NCI-H1417 treated with DMSO at 0.1 percent for 48 hours (cell line): ENCODE results near the gene SCN3A.
A peak's percentile ranks its signal among the peaks of the same experiment; 100 is the strongest.

ENCODE experiments used
- DNase-seq: peaks from one replicate; lab custom pipeline; 2025; lab: John Stamatoyannopoulos, UW

The SCN3A gene

GRCh38 chr2:165203689-165204559 lies at the start of gene SCN3A:
TSS of gene SCN3A (minus strand) at chr2:165204050. CDS start at chr2:165176394, 27,656 bp downstream.
- DNase-seq, result peak; percentile 21

GRCh38 chr2:165253178-165253577 lies 49.3 kb upstream of the SCN3A start:
- DNase-seq, result no peak

DNA sequence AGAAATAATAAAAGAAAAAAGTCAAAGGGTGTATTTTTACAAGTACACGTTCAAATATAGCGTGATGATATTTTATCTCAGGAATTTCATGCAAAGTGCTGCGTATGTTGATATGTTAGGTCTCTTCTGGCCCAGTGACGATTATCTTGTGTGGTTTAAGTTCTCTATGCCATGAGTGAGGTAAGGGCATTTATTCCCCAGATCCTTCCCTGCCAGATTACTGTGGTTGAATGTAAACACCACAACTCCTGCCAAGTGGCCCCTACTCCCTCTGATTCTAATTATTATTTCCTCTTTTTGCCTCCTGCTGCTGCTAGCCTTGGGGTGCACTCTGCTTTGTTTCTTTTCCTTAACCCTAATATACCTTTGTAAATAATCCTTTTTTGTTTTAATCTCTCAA lies 47.5 kb upstream of the SCN3A start:
- no peak for DNase-seq

- no peak for DNase-seq
These were observed 44.4 kb upstream of the SCN3A start for GRCh38 chr2:165248238-165248637.

GRCh38 chr2:165245081-165245793 lies 41.4 kb upstream of the SCN3A start:
- DNase-seq, result no peak

GRCh38 chr2:165240916-165241315 lies 37.1 kb upstream of the SCN3A start:
- DNase-seq, result no peak

DNA sequence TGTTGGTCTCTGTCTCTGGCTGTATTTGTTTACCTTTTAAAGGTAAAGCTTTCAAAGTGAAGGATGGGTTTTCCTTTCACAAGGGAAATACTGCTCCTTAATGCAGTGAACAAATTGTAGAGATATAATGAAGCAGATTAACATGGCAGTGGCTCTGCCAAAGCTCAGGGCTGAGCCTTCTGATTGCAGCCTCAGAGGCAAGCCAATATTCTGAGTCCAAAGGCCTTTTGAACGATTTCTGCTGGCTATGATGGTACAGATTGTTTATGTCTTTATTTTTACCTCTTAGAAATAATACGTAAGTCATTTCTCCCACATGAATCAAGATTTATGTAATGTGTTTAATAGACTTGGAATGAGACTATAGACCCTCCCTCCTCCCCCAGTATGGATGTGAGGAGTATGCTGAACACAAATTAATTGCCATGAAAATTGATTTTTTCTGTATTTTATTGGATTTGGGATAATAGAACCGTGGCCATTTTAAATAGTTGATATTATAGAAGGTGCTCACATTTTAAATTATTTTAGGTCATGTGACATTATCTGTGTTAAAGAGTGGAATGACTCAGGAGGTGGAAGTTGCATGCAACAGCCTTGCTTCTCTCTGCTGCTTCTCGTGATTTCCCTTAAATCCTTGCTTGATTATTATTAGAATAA lies 36.1 kb upstream of the SCN3A start:
- DNase-seq, result no peak

DNA sequence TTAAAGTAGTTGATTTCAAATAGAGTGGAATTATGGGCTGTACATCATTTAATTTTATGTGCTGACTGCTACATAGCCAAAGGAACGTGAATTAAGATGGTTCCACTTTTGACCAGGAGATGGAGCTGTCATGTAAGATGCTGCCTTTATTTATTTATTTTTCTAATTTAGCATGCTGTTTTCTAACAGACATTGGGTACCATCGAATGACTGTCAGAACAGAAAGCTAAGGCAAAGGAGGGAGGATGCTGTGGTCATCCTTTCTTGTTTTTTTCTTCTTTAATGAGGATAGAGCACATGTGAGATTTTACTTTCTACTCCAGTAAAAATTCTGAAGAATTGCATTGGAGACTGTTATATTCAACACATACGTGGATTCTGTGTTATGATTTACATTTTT lies 35.4 kb upstream of the SCN3A start, which contains the start of gene SCN2A:
SCN2A (plus strand) TSS at position 185 of the 400 bp plus-strand sequence. CDS start 56,410 bp downstream, outside the sequence.
- DNase-seq, result no peak

- no peak for DNase-seq
These were observed 34.4 kb upstream of the SCN3A start for GRCh38 chr2:165238295-165238694.

DNA sequence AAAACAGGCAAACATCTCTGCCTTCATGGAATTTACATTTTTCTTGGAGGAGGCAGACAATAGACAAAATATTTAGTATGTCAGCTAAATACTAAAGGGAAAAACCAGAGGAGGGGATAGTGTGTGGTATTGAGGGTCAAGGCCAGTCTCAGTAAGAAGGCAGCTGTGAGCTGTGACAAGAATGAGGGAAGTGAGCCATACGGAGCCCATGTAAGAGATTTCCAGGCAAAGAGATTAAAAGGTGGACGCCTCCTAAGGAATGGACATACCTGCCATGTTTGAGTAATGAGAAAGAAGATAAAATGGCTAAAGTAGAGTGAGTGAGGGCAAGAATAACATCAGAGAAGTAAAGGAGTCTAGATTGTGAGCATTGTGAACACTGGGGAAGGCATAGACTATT lies 33.2 kb upstream of the SCN3A start:
- no peak for DNase-seq

DNA sequence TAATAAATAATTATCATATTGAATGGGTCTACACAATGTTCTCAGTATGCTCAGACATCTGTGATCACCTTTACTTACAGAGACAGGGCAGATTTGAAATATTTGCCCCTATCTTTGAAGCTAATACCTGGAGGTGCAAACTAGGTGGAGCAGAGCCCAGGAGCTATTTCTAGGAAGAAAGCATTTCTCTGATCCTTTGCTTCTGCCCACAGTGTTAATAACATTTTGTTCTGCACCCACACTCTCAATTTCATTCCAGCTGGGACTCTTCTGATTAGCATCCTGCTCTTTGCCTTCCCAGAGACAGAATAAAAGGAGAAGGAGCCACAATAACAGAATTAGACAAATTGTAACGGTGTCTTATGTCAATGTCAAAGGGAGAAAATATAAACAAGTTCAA lies 23.7 kb upstream of the SCN3A start:
- DNase-seq, result no peak

DNA sequence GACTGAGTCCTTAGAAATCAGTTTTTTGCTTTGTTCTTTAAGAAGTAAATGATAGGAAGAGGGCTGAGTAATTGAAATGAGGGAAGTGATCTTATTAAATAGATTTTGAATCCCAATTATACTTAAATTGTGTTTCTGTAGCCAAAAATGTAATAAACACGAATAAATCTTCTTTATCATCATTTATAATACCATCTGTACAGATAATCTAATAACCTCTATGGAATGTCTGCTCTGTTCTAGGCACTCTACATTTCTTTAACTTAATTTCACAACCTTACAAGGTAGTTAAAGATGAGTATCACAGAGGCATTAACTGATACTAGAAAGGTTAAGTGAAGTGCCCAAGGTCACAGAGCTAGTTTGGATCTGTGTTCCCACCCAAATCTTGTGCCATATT lies 21.1 kb upstream of the SCN3A start:
- no peak for DNase-seq

- no peak for DNase-seq
These were observed 15.6 kb upstream of the SCN3A start for GRCh38 chr2:165219481-165219880.

- DNase-seq, result no peak
These were observed 10.2 kb upstream of the SCN3A start for GRCh38 chr2:165214093-165214492.

DNA sequence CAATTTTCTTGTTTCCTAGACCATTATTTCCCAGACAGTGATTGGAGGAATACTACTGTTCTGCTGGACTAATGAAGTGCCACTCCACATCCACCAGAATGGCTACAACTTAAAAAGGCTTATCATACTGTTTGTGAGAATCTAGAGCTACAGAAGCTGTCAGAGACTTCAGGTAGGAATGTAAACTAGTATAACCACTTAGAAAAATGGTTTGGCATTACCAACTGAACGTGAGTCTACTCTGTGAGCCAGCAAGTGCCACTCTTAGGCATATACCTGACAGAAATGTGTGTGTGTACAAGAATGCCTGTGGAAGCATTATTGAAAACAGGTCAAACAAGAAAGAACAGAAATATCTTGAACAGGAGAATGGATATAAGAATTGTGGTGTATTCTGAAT lies 4.2 kb upstream of the SCN3A start:
- DNase-seq, result no peak

GRCh38 chr2:165205865-165206264 lies 2.0 kb upstream of the SCN3A start:
- no peak for DNase-seq

DNA sequence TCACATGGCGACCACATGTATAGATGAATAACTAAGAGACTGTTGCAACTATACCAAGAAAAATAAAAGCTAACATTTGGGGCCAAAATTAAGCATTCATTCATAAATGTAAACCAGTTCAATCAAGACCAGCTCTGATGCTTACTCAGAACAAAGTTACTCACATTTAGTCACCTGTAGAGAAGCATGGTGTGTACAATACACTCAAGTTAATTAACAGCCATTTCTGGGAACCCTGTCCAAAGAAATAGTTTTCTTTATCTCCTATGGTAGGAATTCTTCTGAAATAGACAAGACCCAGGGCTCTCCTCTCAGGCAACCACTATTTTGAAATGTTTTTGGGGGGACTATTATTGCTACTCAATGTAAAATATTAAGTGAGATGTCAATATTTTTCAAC lies 1.6 kb downstream of the SCN3A start:
- no peak for DNase-seq

GRCh38 chr2:165198181-165198580 lies 5.7 kb downstream of the SCN3A start:
- DNase-seq, result no peak

GRCh38 chr2:165197346-165197745 lies 6.5 kb downstream of the SCN3A start:
- DNase-seq, result no peak

GRCh38 chr2:165196411-165196810 lies 7.4 kb downstream of the SCN3A start:
- no peak for DNase-seq

DNA sequence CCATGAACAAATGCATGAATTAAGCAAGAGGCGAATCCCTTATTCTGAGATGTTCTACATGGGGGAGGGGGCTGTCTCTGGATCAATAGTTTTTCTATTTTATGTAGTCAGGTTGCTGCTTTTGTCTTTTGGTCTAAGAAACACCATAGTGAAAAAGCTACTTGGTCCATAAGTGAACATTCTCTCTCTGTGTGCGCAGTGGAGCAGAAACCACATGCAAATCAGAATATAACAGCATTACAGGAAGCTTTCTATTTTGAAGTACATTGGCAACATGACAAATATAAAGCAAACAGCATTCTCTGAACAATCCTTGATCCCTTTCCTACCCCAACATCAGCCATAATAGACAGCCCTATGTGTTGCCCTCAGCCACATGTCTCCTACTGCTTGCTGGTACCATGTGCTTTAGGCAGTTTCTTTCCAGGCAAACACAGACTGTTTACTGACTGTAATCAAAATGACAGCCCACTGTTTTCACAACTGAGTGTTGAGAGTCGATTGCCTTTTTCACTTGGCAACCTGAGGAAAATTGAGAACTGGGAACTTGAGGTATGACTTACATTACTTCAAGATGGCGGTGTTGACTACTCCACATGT lies 10.6 kb downstream of the SCN3A start:
- DNase-seq, result no peak

GRCh38 chr2:165192729-165193128 lies 11.1 kb downstream of the SCN3A start:
- no peak for DNase-seq
